Right atrium auricular region (tissue), 2 donors: ENCODE measurements around the gene CDK16. TPM values are rescaled to one million over a fixed set of nuclear protein-coding genes. Genes with fewer than 3 reads are reported as not detected.

ENCODE experiments used
- DNase-seq: peaks from one replicate; pipeline ENCODE4 v3.0.0-alpha.2; 2019; ENCODE audit warnings: low spot score
- H3K27ac ChIP-seq, 2 donors: fragments of 200-600 bp; sonication (generic); 1 replicate in 1 of 2; 2 replicates in 1 of 2; pipeline ENCODE4 v1.5.1; 2016 to 2019
- H3K27me3 ChIP-seq, 2 donors: fragments of 200-600 bp; sonication (generic); one replicate each; pipeline versions ENCODE4 v1.5.1 to v1.6.0; 2017 to 2019
- H3K36me3 ChIP-seq: fragments of 200-600 bp; sonication (generic); one replicate; pipeline ENCODE4 v1.5.1; 2016
- H3K4me1 ChIP-seq, 2 donors: fragments of 200-600 bp; sonication (generic); one replicate each; pipeline versions ENCODE4 v1.5.1 to v1.6.0; 2017 to 2019
- H3K4me3 ChIP-seq, 2 donors: fragments of 200-600 bp; sonication (generic); 1 replicate in 1 of 2; 2 replicates in 1 of 2; pipeline ENCODE4 v1.5.1; 2017 to 2019; ENCODE audit warnings: mild to moderate bottlenecking in 1 of 2, moderate library complexity in 1 of 2
- H3K9me3 ChIP-seq, 2 donors: fragments of 200-600 bp; sonication (generic); one replicate each; pipeline ENCODE4 v1.5.1; 2019
- CTCF ChIP-seq, 2 donors: fragments of 200-600 bp; sonication (generic); IDR thresholded peaks; one replicate each; pipeline ENCODE4 v1.5.1; 2019; ENCODE audit warnings: antibody characterized with exemption in 2 of 2
- total RNA-seq, 2 donors: library from RNA; depleted of rRNA; stranded (reverse); fragments of >200 nt; gene quantifications; one replicate each; pipeline ENCODE4 v1.1.0, GENCODE V29; 2016

CDK16 gene
- total RNA-seq, 2 donors from 2014 or later, result 128 to 140 TPM

GRCh38 chrX:47278691-47279090 lies 60.2 kb downstream of the CDK16 start:
- Histone ChIP-seq H3K27ac (no peak overlapping the region), H3K4me1 (no peaks in the 10 kb centered on the region), H3K27me3 (no peaks in the 10 kb centered on the region), H3K4me3 (no peak overlapping the region), H3K36me3 (no peaks in the 10 kb centered on the region), H3K9me3 (no peaks in the 10 kb centered on the region)
- DNase-seq, result no peak
- no peak for TF ChIP-seq CTCF (IDR thresholded peaks at IDR 0.05)

Other genes with a start within 250 kb of the CDK16 start
- 10 to 100 TPM in 1 of 2 donors, 1 to 10 TPM in 1; 7.3 to 14.1 TPM for gene RGN, start 140.2 kb upstream of the CDK16 start, total RNA-seq
- gene NDUFB11, start 74.0 kb upstream of the CDK16 start, total RNA-seq, result 100 to 1,000 TPM; 113 to 120 TPM
- gene RBM10, start 73.5 kb upstream of the CDK16 start, total RNA-seq, result 10 to 100 TPM; 22.1 to 32.1 TPM
- 100 to 1,000 TPM; 102 to 136 TPM for gene UBA1, start 24.9 kb upstream of the CDK16 start, total RNA-seq
- gene USP11, start 14.3 kb downstream of the CDK16 start, total RNA-seq, result 10 to 100 TPM; 35.2 to 63.6 TPM
- under 1 TPM in 1 of 2 donors, not detected in 1; 0.19 TPM for gene ZNF157, start 151.9 kb downstream of the CDK16 start, total RNA-seq